ENCODE measurements around the gene KCNN3.
"Not testable (repeated sequence)": the region's sequence is repeated elsewhere in the genome, so short reads cannot be mapped to it uniquely, and the experiment has no call there.

The KCNN3 gene

GRCh38 chr1:154686507-154686906 is 183.6 kb downstream of the KCNN3 start:
- DNase-seq = no peak

DNA sequence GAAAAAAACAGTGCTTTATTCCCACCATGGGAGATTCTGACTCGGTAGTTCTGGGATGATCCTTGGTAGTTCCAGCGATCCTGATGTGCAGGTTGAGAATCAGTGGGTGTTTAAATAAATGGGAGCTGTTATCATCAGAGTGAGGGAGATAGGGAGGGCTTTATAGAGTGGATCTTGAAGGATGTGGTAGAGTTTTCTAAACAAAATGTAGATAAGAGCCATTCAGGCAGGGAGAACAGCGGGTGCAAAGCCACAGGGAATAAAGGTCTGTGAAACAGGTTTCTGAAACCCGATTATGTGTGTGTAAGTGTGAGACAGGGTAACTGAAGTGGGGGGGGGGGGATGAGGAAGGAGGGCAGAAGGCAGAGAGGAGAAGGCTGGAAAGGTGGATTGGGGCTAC is 186.3 kb downstream of the KCNN3 start:
- DNase-seq = no peak

DNA sequence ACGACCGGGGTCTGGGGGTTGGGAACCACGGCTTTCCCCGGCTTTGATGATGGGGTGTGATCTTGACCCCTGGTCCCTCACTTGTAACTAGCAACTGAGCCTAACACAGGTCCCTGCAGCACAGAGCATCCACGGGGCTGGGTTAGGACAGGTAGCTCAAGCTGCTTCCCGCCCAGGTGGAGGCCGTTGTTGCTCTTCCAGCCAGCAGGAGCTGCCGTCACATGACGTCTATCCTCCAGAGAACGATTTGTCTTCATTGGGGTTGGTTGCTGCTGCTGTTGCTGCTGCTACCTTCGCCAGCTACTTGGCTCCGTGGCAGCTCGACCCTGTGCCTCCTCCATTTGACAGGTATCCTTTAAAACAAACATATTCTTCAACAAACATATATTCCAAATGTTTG is 187.8 kb downstream of the KCNN3 start:
- DNase-seq = no peak

GRCh38 chr1:154677844-154678243 is 192.2 kb downstream of the KCNN3 start:
- DNase-seq = not testable (repeated sequence)

GRCh38 chr1:154676847-154677246 is 193.2 kb downstream of the KCNN3 start:
- not testable (repeated sequence) for DNase-seq

- DNase-seq = not testable (repeated sequence)
Observed at GRCh38 chr1:154674456-154674855, 195.6 kb downstream of the KCNN3 start.

DNA sequence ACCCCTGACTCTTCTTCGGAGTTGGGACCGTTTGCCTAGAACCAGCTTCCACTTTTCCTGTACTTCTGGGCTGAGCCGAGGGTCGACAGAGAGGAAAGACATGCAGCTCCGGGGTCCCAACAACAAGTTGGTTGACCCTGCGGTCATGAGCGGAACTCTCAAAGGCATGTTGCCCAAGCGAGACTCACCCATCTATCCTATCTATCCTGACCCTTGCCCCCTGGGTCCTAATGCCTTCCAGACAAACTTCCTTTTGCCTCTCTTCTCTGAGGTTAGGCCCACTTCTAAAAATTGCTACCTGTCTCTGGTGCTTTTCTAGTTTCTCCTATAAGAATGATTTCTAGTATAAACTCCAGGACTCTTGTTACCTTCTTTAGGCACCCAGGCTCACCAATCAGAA is 197.8 kb downstream of the KCNN3 start:
- not testable (repeated sequence) for DNase-seq

- DNase-seq = not testable (repeated sequence)
Observed at GRCh38 chr1:154671412-154671811, 198.7 kb downstream of the KCNN3 start.

DNA sequence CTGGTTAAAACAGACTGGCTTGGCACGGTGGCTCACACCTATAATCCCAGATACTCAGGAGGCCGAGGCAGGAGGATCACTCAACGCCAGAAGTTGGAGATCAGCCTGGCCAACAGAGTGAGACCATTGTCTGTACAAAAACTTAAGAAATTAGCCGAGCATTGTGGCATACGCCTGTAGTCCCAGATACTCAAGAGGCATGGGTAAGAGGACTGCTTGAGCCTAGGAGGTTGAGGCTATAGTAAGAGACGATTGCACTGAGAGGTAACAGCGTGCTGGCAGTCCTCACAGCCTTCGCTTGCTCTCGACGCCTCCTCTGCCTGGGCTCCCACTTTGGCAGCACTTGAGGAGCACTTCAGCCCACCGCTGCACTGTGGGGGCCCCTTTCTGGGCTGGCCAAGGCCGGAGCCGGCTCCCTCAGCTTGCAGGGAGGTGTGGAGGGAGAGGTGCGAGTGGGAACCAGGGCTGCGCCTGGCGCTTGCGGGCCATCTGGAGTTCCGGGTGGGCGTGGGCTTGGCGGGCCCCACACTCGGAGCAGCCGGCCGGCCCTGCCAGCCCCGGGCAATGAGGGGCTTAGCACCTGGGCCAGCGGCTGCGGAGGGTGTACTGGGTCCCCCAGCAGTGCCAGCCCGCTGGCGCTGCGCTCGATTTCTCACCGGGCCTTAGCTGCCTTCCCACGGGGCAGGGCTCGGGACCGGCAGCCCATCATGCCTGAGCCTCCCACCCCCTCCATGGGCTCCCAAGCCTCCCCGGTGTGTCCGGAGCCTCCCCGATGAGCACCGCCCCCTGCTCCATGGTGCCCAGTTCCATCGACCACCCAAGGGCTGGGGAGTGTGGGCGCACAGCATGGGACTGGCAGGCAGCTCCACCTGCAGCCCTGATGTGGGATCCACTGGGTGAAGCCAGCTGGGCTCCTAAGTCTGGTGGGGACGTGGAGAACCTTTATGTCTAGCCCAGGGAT is 199.5 kb downstream of the KCNN3 start:
- not testable (repeated sequence) for DNase-seq

DNA sequence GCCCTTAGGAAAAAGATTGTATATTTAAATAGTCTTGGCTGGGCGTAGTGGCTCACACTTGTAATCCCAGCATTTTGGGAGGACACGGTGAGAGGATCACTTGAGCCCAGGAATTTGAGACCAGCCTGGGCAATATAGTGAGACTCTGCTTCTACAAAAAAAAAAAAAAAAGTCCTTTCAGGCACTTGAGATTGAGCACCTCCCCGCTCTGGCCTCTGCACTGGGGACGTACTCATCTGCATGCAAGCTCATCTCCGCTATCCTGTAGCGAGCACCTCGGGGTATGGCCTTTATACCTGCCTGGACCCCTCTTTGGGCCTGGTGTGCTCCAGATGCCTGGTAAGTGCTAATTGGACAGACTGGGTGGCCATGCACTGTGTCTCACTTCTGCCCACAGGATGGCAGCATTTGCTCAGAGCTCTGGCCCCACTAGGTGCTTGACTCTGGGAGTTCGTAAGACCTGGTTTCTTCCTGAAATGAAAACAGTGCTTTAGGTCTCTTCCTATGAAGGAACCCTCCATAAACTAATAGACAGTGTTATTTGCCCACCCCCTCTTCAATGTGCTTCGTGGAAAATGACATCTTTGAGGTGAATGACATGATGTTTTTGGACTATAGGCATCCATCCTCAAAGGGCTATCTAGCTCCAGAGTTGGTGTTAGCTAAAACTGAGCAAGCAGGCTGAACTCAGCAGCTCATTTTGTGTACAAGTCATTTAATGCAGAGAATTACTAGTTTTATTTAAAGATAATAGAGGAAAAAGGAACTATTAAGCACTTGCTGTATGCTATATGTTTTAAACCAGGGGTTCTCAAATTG is 200.4 kb downstream of the KCNN3 start:
- DNase-seq = peak; percentile 75 to 81

GRCh38 chr1:154666051-154666790 is 203.9 kb downstream of the KCNN3 start:
- no peak for DNase-seq

- no peak for DNase-seq
Observed at GRCh38 chr1:154664331-154665002, 205.6 kb downstream of the KCNN3 start.

GRCh38 chr1:154663471-154664060 is 206.5 kb downstream of the KCNN3 start:
- DNase-seq = no peak

DNA sequence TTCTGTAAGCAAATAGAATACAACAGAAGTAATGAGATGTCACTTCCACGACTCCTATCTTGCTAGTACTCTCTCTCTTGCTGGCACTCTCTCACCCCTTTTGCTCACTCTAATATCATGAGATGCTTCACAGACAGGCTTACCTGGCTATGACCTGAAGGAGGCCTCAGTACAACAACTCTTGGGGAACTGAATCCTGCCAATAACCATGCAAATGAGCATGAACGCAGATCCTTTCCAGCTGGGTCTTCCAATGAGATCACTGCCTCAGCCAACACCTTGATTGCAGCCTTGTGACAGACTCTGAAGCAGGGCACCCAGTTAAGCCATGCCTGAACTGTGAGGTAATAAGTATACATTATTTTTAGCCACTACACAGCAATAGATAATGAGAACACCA is 209.0 kb downstream of the KCNN3 start:
- no peak for DNase-seq

GRCh38 chr1:154659823-154660592 is 210.1 kb downstream of the KCNN3 start:
- no peak for DNase-seq

DNA sequence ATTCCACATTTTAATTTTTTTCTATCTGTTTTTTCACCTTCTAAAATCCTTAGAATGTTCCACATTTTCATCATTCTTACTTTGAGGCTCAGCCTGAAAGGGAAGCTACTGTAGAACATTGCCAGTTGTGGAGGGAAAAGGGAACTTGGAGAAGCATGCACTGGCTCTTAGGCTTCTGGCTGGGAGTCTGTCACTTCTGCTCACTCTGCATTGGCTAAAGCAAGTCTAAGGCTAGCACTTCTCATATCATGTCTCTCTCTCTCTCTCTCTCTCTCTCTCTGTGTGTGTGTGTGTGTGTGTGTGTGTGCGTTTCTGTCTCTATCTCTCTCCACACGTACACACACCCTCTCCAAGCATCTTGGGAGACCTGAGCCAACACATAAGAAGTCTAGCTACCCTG is 212.5 kb downstream of the KCNN3 start:
- no peak for DNase-seq

- no peak for DNase-seq
Observed at GRCh38 chr1:154652893-154653292, 217.2 kb downstream of the KCNN3 start.

Data from activated CD4-positive, alpha-beta T cell treated with anti-CD3 and anti-CD28 coated beads, Interleukin-2, amount 50 U/mL, for 48 hours (primary cell).